ENCODE results near the gene CEBPZ. TPM values are rescaled to one million over a fixed set of nuclear protein-coding genes. Genes with fewer than 3 reads are reported as not detected.

Gene CEBPZ
- total RNA-seq, 4 donors from 2014 or later, result 16.5 to 68.6 (median 53.8) TPM

- no peak within 1 kb of the TSS for H3K27ac ChIP-seq
These were observed 42.8 kb downstream of the CEBPZ start, which contains the start of gene SULT6B1 for GRCh38 chr2:37188570-37188969. Gene SULT6B1 (minus strand): TSS chr2:37188670. CDS start chr2:37188640, 30 bp downstream.

GRCh38 chr2:37181726-37182684 is 49.4 kb downstream of the CEBPZ start:
- Histone ChIP-seq H3K36me3 (no peaks in the 10 kb centered on the region), H3K27ac (no peak overlapping the region), H3K4me1 (no peaks in the 10 kb centered on the region), H3K9me3 (no peaks in the 10 kb centered on the region), H3K4me3 (no peak overlapping the region), H3K27me3 (no peaks in the 10 kb centered on the region)
- intact Hi-C loops (cut with DNase I; ENCODE audit: low total_unique reads), result no loop called here
- TF ChIP-seq CTCF (IDR thresholded peaks at IDR 0.05) (no peak), POLR2A (IDR thresholded peaks at IDR 0.05) (no peak)
- no peak for DNase-seq

More at GRCh38 chr2:37188570-37188969, 42.8 kb downstream of the CEBPZ start, which contains the start of gene SULT6B1:
- TF ChIP-seq POLR2A (IDR thresholded peaks at IDR 0.05) (no peak), CTCF (IDR thresholded peaks at IDR 0.05) (no peak)
- intact Hi-C loops (cut with DNase I; ENCODE audit: low total_unique reads), result no loop called here
- Histone ChIP-seq H3K9me3 (no peaks in the 10 kb centered on the region), H3K4me3 (no peak within 1 kb of the TSS), H3K27me3 (no peaks in the 10 kb centered on the region), H3K36me3 (no peaks in the 10 kb centered on the region), H3K4me1 (no peaks in the 10 kb centered on the region)
- DNase-seq, result no peak

- intact Hi-C loops (cut with DNase I; ENCODE audit: low total_unique reads), result no loop called here
- no peak for DNase-seq
- no peaks in the 10 kb centered on the region for H3K9me3 ChIP-seq
- H3K27me3 ChIP-seq, result no peaks in the 10 kb centered on the region
- H3K4me3 ChIP-seq, result no peak overlapping the region
- TF ChIP-seq CTCF (IDR thresholded peaks at IDR 0.05) (no peak), POLR2A (IDR thresholded peaks at IDR 0.05) (no peak)
- H3K36me3 ChIP-seq, result no peaks in the 10 kb centered on the region
- H3K4me1 ChIP-seq, result no peaks in the 10 kb centered on the region
- no peak overlapping the region for H3K27ac ChIP-seq
These were observed 50.8 kb downstream of the CEBPZ start for GRCh38 chr2:37180640-37181039.

GRCh38 chr2:37180006-37180639 is 51.3 kb downstream of the CEBPZ start:
- Histone ChIP-seq H3K4me1 (no peaks in the 10 kb centered on the region), H3K27ac (no peak overlapping the region), H3K9me3 (no peaks in the 10 kb centered on the region), H3K4me3 (no peak overlapping the region), H3K36me3 (no peaks in the 10 kb centered on the region), H3K27me3 (no peaks in the 10 kb centered on the region)
- intact Hi-C loops (cut with DNase I; ENCODE audit: low total_unique reads), result no loop called here
- TF ChIP-seq CTCF (IDR thresholded peaks at IDR 0.05), result no peak
- TF ChIP-seq POLR2A (IDR thresholded peaks at IDR 0.05), result no peak
- DNase-seq, result no peak

GRCh38 chr2:37173741-37174140 is 57.7 kb downstream of the CEBPZ start:
- no peaks in the 10 kb centered on the region for H3K4me1 ChIP-seq
- TF ChIP-seq CTCF (IDR thresholded peaks at IDR 0.05) (no peak), POLR2A (IDR thresholded peaks at IDR 0.05) (no peak)
- intact Hi-C loops (cut with DNase I; ENCODE audit: low total_unique reads), result no loop called here
- H3K36me3 ChIP-seq, result no peaks in the 10 kb centered on the region
- H3K4me3 ChIP-seq, result no peak overlapping the region
- H3K27me3 ChIP-seq, result peaks cover 0 to 2% of the 10 kb centered on the region in 2 donors
- no peak for DNase-seq
- no peak overlapping the region for H3K27ac ChIP-seq
- H3K9me3 ChIP-seq, result no peaks in the 10 kb centered on the region

All from uterus (tissue), 4 donors.